HepG2 (cell line): ENCODE measurements around the gene DNAJC5. TPM values are rescaled to one million over a fixed set of nuclear protein-coding genes. Genes with fewer than 3 reads are reported as not detected.

Experiments used
- ARNTL ChIP-seq: sonication (generic); formaldehyde crosslinking; IDR thresholded peaks from 2 replicates; pipeline ENCODE4 v1.4.0; 2020; ENCODE audit warnings: mild to moderate bottlenecking, missing genetic modification reagents
- ATF1 ChIP-seq: IDR thresholded peaks from 2 replicates; pipeline ENCODE4 v1.6.1; 2016; ENCODE audit warnings: mild to moderate bottlenecking, control low read depth
- DNMT1 ChIP-seq: sonication (generic); formaldehyde crosslinking; IDR thresholded peaks from 2 replicates; pipeline ENCODE4 v1.5.1; 2020; ENCODE audit warnings: mild to moderate bottlenecking, missing genetic modification reagents
- ELF4 ChIP-seq: sonication (generic); formaldehyde crosslinking; IDR thresholded peaks from 2 replicates; pipeline ENCODE4 v1.5.0; 2020; ENCODE audit warnings: missing genetic modification reagents, mild to moderate bottlenecking, moderate library complexity, borderline replicate concordance
- FIP1L1 ChIP-seq: fragments of 200-400 bp; formaldehyde crosslinking; IDR thresholded peaks from 2 replicates; pipeline ENCODE4 v1.6.1; 2018; ENCODE audit warnings: low read depth, mild to moderate bottlenecking, low read length, moderate library complexity, borderline replicate concordance; ENCODE audit not compliant: insufficient read depth
- KAT8 ChIP-seq: IDR thresholded peaks from 2 replicates; pipeline ENCODE4 v1.6.1; 2016; ENCODE audit warnings: missing genetic modification reagents, missing compliant biosample characterization
- NFIB ChIP-seq: sonication (generic); formaldehyde crosslinking; IDR thresholded peaks from 2 replicates; pipeline ENCODE4 v1.9.0; 2021; ENCODE audit warnings: missing genetic modification reagents, mild to moderate bottlenecking, borderline replicate concordance
- polyA plus RNA-seq, 8 experiments: library from polyadenylated mRNA; depleted of rRNA in 3 of 8; stranded (reverse) in 7 of 8; unstranded in 1 of 8; fragments of >200 nt; fragmentation: Illumina TruSeq in 4 of 8; extraction: Trizol in 4 of 8; gene quantifications; 2 replicates each; pipeline versions ENCODE4 v1.2.1 to v1.2.3, GENCODE V29; 2011 to 2016; ENCODE audit warnings: low read depth in 4 of 8, missing spikeins in 1 of 8, mixed read lengths in 1 of 8; ENCODE audit not compliant: insufficient read depth in 1 of 8
- total RNA-seq, 5 experiments: library from RNA; depleted of rRNA; stranded (reverse); fragments of >200 nt; fragmentation: Illumina TruSeq; extraction: Trizol; gene quantifications; 2 replicates each; pipeline ENCODE4 v1.2.3, GENCODE V29; 2016; ENCODE audit warnings: low read depth in 1 of 5
- TF ChIP-seq, protein P1 (sequence below): sonication (generic); formaldehyde crosslinking; IDR thresholded peaks from 2 replicates; pipeline ENCODE4 v1.4.0; 2020; ENCODE audit warnings: missing genetic modification reagents, mild to moderate bottlenecking, borderline replicate concordance
- TF ChIP-seq, protein P2 (sequence below): sonication (generic); formaldehyde crosslinking; IDR thresholded peaks from 2 replicates; pipeline ENCODE4 v1.5.1; 2020; ENCODE audit warnings: mild to moderate bottlenecking, moderate library complexity, missing genetic modification reagents
- TF ChIP-seq, protein P3 (sequence below), 2 experiments: fragments of 450-650 bp in 1 of 2; sonication (generic) in 1 of 2; formaldehyde crosslinking; IDR thresholded peaks; 2 replicates each; pipeline versions ENCODE4 v1.5.0 to v1.8.0; 2020 to 2022; ENCODE audit warnings: mild to moderate bottlenecking in 1 of 2, missing genetic modification reagents in 1 of 2
- TF ChIP-seq, protein P4 (sequence below): sonication (generic); formaldehyde crosslinking; IDR thresholded peaks from 2 replicates; pipeline ENCODE4 v1.4.0; 2020; ENCODE audit warnings: missing genetic modification reagents; ENCODE audit errors: not compliant biosample characterization
- TF ChIP-seq, protein P5 (sequence below): sonication (generic); formaldehyde crosslinking; IDR thresholded peaks from 2 replicates; pipeline ENCODE4 v1.4.0; 2020; ENCODE audit warnings: missing genetic modification reagents, borderline replicate concordance
- TF ChIP-seq, protein P6 (sequence below): sonication (generic); formaldehyde crosslinking; IDR thresholded peaks from 2 replicates; pipeline ENCODE4 v1.4.0; 2020; ENCODE audit warnings: low read depth, missing genetic modification reagents

Gene DNAJC5
- total and polyA plus RNA-seq, 2 of the 13 experiments (the other 11 are each of a cell fraction or from before 2014, with no cell fraction given), result 42.8 to 64.5 TPM

DNA sequence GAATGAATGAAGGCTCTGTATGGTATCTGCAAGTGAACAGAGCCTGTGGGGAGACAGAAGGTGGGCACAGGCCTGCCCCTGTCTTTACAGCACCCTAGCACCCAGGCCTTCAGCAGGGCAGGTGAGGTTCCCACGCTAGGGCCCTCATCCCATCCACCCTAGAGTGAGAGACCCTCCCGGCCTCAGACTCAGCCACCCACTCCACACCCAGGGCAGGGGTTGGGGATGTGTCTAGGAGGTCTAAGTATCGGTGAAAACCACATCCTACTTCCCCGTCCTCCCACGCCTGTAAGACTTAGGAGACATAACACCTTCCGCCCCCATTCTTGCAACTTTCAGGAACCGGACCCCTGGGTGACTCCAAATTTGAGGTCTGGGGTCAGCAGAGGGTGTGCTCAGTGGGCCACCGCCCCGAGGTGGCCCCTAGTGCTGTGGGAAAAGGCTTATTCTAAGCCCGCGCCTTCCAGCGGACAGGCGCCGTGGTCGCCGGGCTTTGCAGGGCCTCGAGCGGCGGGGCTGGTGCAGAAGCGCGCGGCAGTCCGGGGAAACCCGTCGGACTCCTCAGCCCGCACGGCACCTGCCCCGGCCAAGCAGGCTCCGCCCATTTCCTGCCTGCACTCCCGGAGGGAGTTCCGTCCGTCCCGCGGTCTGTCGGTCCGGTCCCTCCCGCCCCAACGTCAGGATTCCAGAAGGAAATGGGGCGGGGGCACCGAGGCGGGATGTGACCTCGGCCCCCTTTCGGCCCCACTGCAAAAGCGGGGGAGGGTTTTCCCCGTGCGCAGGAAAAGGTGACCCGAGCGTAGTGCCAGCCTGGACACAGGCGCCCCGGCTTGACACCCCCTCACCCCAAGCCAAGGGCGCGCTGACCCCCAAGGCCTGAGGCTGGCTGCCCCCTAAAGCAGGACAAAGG, 83.6 kb downstream of the DNAJC5 start (continued):
- TF ChIP-seq, protein P1, sequence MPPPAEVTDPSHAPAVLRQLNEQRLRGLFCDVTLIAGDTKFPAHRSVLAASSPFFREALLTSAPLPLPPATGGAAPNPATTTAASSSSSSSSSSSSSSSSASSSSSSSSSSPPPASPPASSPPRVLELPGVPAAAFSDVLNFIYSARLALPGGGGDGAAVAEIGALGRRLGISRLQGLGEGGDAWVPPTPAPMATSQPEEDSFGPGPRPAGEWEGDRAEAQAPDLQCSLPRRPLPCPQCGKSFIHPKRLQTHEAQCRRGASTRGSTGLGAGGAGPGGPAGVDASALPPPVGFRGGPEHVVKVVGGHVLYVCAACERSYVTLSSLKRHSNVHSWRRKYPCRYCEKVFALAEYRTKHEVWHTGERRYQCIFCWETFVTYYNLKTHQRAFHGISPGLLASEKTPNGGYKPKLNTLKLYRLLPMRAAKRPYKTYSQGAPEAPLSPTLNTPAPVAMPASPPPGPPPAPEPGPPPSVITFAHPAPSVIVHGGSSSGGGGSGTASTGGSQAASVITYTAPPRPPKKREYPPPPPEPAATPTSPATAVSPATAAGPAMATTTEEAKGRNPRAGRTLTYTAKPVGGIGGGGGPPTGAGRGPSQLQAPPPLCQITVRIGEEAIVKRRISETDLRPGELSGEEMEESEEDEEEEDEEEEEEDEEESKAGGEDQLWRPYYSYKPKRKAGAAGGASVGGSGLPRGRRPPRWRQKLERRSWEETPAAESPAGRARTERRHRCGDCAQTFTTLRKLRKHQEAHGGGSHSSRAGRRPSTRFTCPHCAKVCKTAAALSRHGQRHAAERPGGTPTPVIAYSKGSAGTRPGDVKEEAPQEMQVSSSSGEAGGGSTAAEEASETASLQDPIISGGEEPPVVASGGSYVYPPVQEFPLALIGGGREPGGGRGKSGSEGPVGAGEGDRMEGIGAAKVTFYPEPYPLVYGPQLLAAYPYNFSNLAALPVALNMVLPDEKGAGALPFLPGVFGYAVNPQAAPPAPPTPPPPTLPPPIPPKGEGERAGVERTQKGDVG (CRISPR knock-in tag), result peak; percentile 59; the same call in 1 of the 2 replicates
- TF ChIP-seq ARNTL (CRISPR knock-in tag) (peak; percentile 76; the same call in 1 of the 2 replicates), FIP1L1 (no peak; the same call in 1 of the 2 replicates), ELF4 (CRISPR knock-in tag) (no peak), DNMT1 (no peak), KAT8 (CRISPR knock-in tag) (peak; percentile 94), NFIB (CRISPR knock-in tag) (no peak), ATF1 (CRISPR knock-in tag) (no peak)
- TF ChIP-seq, protein P2, sequence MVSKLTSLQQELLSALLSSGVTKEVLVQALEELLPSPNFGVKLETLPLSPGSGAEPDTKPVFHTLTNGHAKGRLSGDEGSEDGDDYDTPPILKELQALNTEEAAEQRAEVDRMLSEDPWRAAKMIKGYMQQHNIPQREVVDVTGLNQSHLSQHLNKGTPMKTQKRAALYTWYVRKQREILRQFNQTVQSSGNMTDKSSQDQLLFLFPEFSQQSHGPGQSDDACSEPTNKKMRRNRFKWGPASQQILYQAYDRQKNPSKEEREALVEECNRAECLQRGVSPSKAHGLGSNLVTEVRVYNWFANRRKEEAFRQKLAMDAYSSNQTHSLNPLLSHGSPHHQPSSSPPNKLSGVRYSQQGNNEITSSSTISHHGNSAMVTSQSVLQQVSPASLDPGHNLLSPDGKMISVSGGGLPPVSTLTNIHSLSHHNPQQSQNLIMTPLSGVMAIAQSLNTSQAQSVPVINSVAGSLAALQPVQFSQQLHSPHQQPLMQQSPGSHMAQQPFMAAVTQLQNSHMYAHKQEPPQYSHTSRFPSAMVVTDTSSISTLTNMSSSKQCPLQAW, result peak; percentile 88; the same call in 1 of the 2 replicates
- TF ChIP-seq, protein P3, sequence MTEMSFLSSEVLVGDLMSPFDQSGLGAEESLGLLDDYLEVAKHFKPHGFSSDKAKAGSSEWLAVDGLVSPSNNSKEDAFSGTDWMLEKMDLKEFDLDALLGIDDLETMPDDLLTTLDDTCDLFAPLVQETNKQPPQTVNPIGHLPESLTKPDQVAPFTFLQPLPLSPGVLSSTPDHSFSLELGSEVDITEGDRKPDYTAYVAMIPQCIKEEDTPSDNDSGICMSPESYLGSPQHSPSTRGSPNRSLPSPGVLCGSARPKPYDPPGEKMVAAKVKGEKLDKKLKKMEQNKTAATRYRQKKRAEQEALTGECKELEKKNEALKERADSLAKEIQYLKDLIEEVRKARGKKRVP (CRISPR knock-in tag; IDR thresholded peaks at IDR 0.05), result no peak
- TF ChIP-seq, protein P4, sequence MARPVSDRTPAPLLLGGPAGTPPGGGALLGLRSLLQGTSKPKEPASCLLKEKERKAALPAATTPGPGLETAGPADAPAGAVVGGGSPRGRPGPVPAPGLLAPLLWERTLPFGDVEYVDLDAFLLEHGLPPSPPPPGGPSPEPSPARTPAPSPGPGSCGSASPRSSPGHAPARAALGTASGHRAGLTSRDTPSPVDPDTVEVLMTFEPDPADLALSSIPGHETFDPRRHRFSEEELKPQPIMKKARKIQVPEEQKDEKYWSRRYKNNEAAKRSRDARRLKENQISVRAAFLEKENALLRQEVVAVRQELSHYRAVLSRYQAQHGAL, result peak; percentile 58
- TF ChIP-seq, protein P5, sequence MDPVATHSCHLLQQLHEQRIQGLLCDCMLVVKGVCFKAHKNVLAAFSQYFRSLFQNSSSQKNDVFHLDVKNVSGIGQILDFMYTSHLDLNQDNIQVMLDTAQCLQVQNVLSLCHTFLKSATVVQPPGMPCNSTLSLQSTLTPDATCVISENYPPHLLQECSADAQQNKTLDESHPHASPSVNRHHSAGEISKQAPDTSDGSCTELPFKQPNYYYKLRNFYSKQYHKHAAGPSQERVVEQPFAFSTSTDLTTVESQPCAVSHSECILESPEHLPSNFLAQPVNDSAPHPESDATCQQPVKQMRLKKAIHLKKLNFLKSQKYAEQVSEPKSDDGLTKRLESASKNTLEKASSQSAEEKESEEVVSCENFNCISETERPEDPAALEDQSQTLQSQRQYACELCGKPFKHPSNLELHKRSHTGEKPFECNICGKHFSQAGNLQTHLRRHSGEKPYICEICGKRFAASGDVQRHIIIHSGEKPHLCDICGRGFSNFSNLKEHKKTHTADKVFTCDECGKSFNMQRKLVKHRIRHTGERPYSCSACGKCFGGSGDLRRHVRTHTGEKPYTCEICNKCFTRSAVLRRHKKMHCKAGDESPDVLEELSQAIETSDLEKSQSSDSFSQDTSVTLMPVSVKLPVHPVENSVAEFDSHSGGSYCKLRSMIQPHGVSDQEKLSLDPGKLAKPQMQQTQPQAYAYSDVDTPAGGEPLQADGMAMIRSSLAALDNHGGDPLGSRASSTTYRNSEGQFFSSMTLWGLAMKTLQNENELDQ, result peak; percentile 88; the same call in 1 of the 2 replicates
- TF ChIP-seq, protein P6, sequence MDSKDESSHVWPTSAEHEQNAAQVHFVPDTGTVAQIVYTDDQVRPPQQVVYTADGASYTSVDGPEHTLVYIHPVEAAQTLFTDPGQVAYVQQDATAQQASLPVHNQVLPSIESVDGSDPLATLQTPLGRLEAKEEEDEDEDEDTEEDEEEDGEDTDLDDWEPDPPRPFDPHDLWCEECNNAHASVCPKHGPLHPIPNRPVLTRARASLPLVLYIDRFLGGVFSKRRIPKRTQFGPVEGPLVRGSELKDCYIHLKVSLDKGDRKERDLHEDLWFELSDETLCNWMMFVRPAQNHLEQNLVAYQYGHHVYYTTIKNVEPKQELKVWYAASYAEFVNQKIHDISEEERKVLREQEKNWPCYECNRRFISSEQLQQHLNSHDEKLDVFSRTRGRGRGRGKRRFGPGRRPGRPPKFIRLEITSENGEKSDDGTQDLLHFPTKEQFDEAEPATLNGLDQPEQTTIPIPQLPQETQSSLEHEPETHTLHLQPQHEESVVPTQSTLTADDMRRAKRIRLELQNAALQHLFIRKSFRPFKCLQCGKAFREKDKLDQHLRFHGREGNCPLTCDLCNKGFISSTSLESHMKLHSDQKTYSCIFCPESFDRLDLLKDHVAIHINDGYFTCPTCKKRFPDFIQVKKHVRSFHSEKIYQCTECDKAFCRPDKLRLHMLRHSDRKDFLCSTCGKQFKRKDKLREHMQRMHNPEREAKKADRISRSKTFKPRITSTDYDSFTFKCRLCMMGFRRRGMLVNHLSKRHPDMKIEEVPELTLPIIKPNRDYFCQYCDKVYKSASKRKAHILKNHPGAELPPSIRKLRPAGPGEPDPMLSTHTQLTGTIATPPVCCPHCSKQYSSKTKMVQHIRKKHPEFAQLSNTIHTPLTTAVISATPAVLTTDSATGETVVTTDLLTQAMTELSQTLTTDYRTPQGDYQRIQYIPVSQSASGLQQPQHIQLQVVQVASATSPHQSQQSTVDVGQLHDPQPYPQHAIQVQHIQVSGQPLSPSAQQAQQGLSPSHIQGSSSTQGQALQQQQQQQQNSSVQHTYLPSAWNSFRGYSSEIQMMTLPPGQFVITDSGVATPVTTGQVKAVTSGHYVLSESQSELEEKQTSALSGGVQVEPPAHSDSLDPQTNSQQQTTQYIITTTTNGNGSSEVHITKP (CRISPR knock-in tag), result peak; percentile 60; the same call in 1 of the 2 replicates
